OCI-LY7 (cell line): ENCODE results near the gene NUP133.

Source experiments
- EZH2phosphoT487 ChIP-seq: fragments of 200-600 bp; sonication (generic); IDR thresholded peaks from 2 replicates; pipeline ENCODE4 v1.6.1; 2018; ENCODE audit warnings: low read depth, borderline replicate concordance, mild to moderate bottlenecking, mixed run types, antibody characterized with exemption, low read length, moderate library complexity, mixed read lengths
- TF ChIP-seq, protein P1 (sequence below): fragments of 200-600 bp; sonication (generic); conservative IDR thresholded peaks from 2 replicates; pipeline ENCODE4 v1.5.1; 2014; ENCODE audit warnings: mild to moderate bottlenecking, antibody characterized with exemption, low read length, moderate library complexity, mixed read lengths

DNA sequence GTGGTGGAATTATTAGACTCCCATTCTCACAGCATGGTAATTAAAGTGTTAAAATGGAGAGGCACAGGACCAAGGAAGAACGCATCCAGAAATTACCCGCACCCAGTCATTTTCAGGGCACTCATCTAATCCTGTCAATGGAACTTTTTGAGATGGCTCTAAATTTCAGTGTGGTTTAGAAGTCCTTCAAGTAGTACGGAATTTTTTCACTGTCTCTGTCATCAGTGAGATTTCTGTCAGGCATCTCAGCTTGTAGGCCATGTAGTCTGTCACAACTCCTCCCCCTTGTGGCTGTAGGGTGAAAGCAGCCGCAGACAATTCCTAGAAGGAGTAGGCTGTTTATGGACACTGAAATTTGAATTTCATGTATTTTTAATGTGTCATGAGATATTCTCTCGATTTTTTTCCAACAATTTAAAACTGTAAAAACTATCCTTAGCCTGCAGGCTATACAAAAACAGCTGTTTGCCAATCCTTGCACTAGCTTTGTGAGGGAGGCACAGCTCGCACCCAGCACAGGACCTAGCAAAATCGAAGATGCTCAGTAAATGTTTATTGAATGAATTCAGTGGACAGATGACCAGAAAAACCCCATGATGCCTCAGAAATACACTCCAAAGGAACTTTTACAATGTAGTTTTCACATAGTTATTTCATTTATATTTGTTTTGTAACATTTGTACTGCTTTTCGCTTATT, 6.6 kb upstream of the NUP133 start:
- TF ChIP-seq, protein P1, sequence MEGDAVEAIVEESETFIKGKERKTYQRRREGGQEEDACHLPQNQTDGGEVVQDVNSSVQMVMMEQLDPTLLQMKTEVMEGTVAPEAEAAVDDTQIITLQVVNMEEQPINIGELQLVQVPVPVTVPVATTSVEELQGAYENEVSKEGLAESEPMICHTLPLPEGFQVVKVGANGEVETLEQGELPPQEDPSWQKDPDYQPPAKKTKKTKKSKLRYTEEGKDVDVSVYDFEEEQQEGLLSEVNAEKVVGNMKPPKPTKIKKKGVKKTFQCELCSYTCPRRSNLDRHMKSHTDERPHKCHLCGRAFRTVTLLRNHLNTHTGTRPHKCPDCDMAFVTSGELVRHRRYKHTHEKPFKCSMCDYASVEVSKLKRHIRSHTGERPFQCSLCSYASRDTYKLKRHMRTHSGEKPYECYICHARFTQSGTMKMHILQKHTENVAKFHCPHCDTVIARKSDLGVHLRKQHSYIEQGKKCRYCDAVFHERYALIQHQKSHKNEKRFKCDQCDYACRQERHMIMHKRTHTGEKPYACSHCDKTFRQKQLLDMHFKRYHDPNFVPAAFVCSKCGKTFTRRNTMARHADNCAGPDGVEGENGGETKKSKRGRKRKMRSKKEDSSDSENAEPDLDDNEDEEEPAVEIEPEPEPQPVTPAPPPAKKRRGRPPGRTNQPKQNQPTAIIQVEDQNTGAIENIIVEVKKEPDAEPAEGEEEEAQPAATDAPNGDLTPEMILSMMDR, result peak; percentile 95
- TF ChIP-seq EZH2phosphoT487, result no peak
